ENCODE measurements around the gene MRPS27. TPM values are rescaled to one million over a fixed set of nuclear protein-coding genes. Genes with fewer than 3 reads are reported as not detected.

MRPS27 gene
- total RNA-seq, 1 donor from 2014 or later = 56.0 TPM

DNA sequence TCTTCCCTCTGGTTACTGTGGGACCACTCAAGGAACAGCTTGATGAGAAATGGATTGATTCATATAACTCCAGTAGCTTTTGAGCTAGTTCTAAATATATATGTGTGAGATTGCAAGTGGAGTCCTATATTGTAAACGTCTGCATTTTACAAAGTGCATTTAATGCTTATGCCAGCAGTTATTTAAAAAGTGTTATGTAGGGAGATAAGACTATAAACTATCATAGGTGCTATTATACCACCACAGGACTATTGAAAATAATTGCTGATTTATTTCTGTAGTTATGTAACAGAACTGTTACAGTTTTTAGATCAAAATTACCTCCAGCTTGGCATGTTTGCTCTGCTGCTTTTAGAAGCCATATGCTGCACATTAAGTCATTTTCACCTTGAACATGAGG is 36.3 kb upstream of the MRPS27 start:
- Mint-ChIP-seq H3K27me3 (ENCODE audit: low read depth) (no peaks in the 10 kb centered on the region), H3K27ac (no peak overlapping the region), H3K4me1 (peaks cover 7% of the 10 kb centered on the region), H3K36me3 (peaks cover 17% of the 10 kb centered on the region), H3K9me3 (no peaks in the 10 kb centered on the region), H3K4me3 (no peak overlapping the region)
- TF ChIP-seq, protein P1, sequence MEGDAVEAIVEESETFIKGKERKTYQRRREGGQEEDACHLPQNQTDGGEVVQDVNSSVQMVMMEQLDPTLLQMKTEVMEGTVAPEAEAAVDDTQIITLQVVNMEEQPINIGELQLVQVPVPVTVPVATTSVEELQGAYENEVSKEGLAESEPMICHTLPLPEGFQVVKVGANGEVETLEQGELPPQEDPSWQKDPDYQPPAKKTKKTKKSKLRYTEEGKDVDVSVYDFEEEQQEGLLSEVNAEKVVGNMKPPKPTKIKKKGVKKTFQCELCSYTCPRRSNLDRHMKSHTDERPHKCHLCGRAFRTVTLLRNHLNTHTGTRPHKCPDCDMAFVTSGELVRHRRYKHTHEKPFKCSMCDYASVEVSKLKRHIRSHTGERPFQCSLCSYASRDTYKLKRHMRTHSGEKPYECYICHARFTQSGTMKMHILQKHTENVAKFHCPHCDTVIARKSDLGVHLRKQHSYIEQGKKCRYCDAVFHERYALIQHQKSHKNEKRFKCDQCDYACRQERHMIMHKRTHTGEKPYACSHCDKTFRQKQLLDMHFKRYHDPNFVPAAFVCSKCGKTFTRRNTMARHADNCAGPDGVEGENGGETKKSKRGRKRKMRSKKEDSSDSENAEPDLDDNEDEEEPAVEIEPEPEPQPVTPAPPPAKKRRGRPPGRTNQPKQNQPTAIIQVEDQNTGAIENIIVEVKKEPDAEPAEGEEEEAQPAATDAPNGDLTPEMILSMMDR (IDR thresholded peaks at IDR 0.05; ENCODE audit: unreplicated experiment) = no peak
- DNase-seq (ENCODE audit: low spot score in 2 of 2, unreplicated experiment in 2 of 2) = no peak

- Mint-ChIP-seq H3K4me3 (no peak overlapping the region), H3K9me3 (no peaks in the 10 kb centered on the region), H3K27ac (no peak overlapping the region), H3K4me1 (peaks cover 7% of the 10 kb centered on the region), H3K36me3 (peaks cover 12% of the 10 kb centered on the region), H3K27me3 (ENCODE audit: low read depth) (no peaks in the 10 kb centered on the region)
- TF ChIP-seq, protein P1 (IDR thresholded peaks at IDR 0.05; ENCODE audit: unreplicated experiment) = no peak
- no peak for DNase-seq (ENCODE audit: low spot score in 2 of 2, unreplicated experiment in 2 of 2)
These were observed 35.8 kb upstream of the MRPS27 start for GRCh38 chr5:72355706-72356299.

DNA sequence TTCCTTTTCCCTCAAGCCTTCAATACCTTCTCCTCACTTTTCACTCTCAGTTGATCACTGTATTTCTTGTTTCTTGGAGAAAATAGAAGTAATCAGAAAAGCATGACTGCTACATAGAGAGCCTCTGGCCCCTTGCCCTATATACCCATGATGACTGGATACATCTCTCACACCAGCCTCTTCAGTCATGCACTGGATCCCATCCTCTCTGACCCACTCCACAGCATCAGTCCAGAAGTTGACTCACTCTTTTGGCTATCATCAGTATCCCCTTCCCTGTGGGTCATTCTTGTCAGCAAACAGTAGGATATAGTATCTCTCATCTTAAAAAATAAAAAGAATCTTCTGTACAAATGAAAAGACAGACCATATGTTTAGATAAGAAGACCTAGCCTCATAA is 33.0 kb upstream of the MRPS27 start:
- TF ChIP-seq, protein P1 (IDR thresholded peaks at IDR 0.05; ENCODE audit: unreplicated experiment) = no peak
- no peak for DNase-seq (ENCODE audit: low spot score in 2 of 2, unreplicated experiment in 2 of 2)
- H3K36me3 Mint-ChIP-seq = peaks cover 10% of the 10 kb centered on the region
- H3K4me3 Mint-ChIP-seq = no peak overlapping the region
- H3K27ac Mint-ChIP-seq = no peak overlapping the region
- H3K4me1 Mint-ChIP-seq = peaks cover 11% of the 10 kb centered on the region
- no peaks in the 10 kb centered on the region for H3K27me3 Mint-ChIP-seq (ENCODE audit: low read depth)
- no peaks in the 10 kb centered on the region for H3K9me3 Mint-ChIP-seq

- TF ChIP-seq, protein P1 (IDR thresholded peaks at IDR 0.05; ENCODE audit: unreplicated experiment) = no peak
- Mint-ChIP-seq H3K27me3 (ENCODE audit: low read depth) (no peaks in the 10 kb centered on the region), H3K9me3 (no peaks in the 10 kb centered on the region), H3K36me3 (peaks cover 9% of the 10 kb centered on the region), H3K4me1 (peaks cover 11% of the 10 kb centered on the region), H3K4me3 (no peak overlapping the region), H3K27ac (no peak overlapping the region)
- DNase-seq (ENCODE audit: low spot score in 2 of 2, unreplicated experiment in 2 of 2) = no peak
These were observed 32.6 kb upstream of the MRPS27 start for GRCh38 chr5:72352616-72353015.

DNA sequence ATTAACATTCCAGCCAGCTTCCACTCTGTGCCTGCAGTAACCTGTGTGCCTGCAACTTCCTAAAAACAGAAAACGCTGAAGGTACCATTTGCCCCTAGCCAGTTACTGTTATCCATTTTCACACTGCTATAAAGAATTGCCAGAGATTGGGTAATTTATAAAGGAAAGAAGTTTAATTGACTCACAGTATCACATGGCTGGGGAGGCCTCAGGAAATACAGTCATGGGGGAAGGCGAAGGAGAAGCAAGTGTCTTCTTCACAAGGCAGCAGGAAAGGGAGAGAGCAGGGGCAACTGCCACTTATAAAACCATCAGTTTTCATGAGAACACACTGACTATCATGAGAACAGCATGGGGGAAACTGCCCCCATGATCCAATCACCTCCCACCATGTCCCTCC is 31.3 kb upstream of the MRPS27 start:
- no peak overlapping the region for H3K4me3 Mint-ChIP-seq
- H3K4me1 Mint-ChIP-seq = peaks cover 11% of the 10 kb centered on the region
- no peak for DNase-seq (ENCODE audit: low spot score in 2 of 2, unreplicated experiment in 2 of 2)
- H3K9me3 Mint-ChIP-seq = no peaks in the 10 kb centered on the region
- no peak overlapping the region for H3K27ac Mint-ChIP-seq
- H3K27me3 Mint-ChIP-seq (ENCODE audit: low read depth) = no peaks in the 10 kb centered on the region
- TF ChIP-seq, protein P1 (IDR thresholded peaks at IDR 0.05; ENCODE audit: unreplicated experiment) = no peak
- peaks cover 12% of the 10 kb centered on the region for H3K36me3 Mint-ChIP-seq
